Keratinocyte (primary cell): ENCODE measurements around the gene PDHA1. TPM values are rescaled to one million over a fixed set of nuclear protein-coding genes. Genes with fewer than 3 reads are reported as not detected.

Source experiments
- DNase-seq: peaks from one replicate; pipeline ENCODE4 v3.0.0-alpha.2; 2011; ENCODE audit warnings: low read depth, missing footprints, low spot score
- FAIRE-seq: peaks from 2 replicates; lab custom pipeline; 2011; peaks lifted over from hg19 to GRCh38; lab: Jason Lieb, UNC
- H2AFZ ChIP-seq: 2 replicates; pipeline ENCODE4 v1.6.0; 2012; ENCODE audit warnings: low read length, control low read depth, inconsistent platforms; ENCODE audit not compliant: control insufficient read depth
- H3K27ac ChIP-seq: 2 replicates; pipeline ENCODE4 v1.5.1; 2011; ENCODE audit warnings: low read length; ENCODE audit not compliant: control insufficient read depth, insufficient read depth
- H3K27me3 ChIP-seq: 3 replicates; pipeline ENCODE4 v1.6.0; 2011; ENCODE audit warnings: low read length; ENCODE audit not compliant: control insufficient read depth, insufficient read depth; ENCODE audit errors: extremely low read depth
- H3K36me3 ChIP-seq, 2 experiments: 2 replicates in 1 of 2; 3 replicates in 1 of 2; pipeline ENCODE4 v1.5.1; 2011; ENCODE audit warnings: low read length in 2 of 2, mild to moderate bottlenecking in 1 of 2; ENCODE audit not compliant: control insufficient read depth in 2 of 2, insufficient read depth in 2 of 2; ENCODE audit errors: extremely low read depth in 1 of 2
- H3K4me1 ChIP-seq: 3 replicates; pipeline ENCODE4 v1.5.1; 2011; ENCODE audit warnings: low read length; ENCODE audit not compliant: control insufficient read depth, insufficient read depth; ENCODE audit errors: extremely low read depth
- H3K4me2 ChIP-seq: 3 replicates; pipeline ENCODE4 v1.6.0; 2011; ENCODE audit warnings: low read depth, low read length; ENCODE audit not compliant: control insufficient read depth, insufficient read depth; ENCODE audit errors: extremely low read depth
- H3K4me3 ChIP-seq, 3 experiments: fragments of 200-600 bp in 1 of 3; sonication (generic) in 1 of 3; 2 replicates in 2 of 3; 3 replicates in 1 of 3; pipeline ENCODE4 v1.5.1; 2011 to 2016; ENCODE audit warnings: low read length in 3 of 3, mild to moderate bottlenecking in 3 of 3, control low read depth in 2 of 3, inconsistent platforms in 1 of 3, low read depth in 1 of 3, mixed read lengths in 1 of 3, mixed run types in 1 of 3, moderate library complexity in 1 of 3; ENCODE audit not compliant: control insufficient read depth in 2 of 3, insufficient read depth in 2 of 3; ENCODE audit errors: extremely low read depth in 1 of 3
- H3K79me2 ChIP-seq: 2 replicates; pipeline ENCODE4 v1.6.0; 2012; ENCODE audit warnings: low read length; ENCODE audit not compliant: control insufficient read depth, insufficient read depth
- H3K9ac ChIP-seq: 3 replicates; pipeline ENCODE4 v1.6.0; 2011; ENCODE audit warnings: low read length; ENCODE audit not compliant: control insufficient read depth, insufficient read depth; ENCODE audit errors: extremely low read depth
- H3K9me1 ChIP-seq: 3 replicates; pipeline ENCODE4 v1.6.0; 2011; ENCODE audit warnings: low read length; ENCODE audit not compliant: control insufficient read depth, insufficient read depth; ENCODE audit errors: extremely low read depth
- H3K9me3 ChIP-seq: 2 replicates; pipeline ENCODE4 v1.5.1; 2012; ENCODE audit warnings: low read depth, low read length; ENCODE audit not compliant: control insufficient read depth
- H4K20me1 ChIP-seq: 3 replicates; pipeline ENCODE4 v1.6.0; 2011; ENCODE audit warnings: low read length; ENCODE audit not compliant: control insufficient read depth, insufficient read depth; ENCODE audit errors: extremely low read depth
- CTCF ChIP-seq, 3 experiments: IDR thresholded peaks in 1 of 3; conservative IDR thresholded peaks in 1 of 3; optimal IDR thresholded peaks in 1 of 3; 2 replicates in 2 of 3; 3 replicates in 1 of 3; pipeline versions ENCODE3 to v1.5.1; 2011; ENCODE audit warnings: low read length in 3 of 3, mild to moderate bottlenecking in 3 of 3, moderate library complexity in 2 of 3, control low read depth in 1 of 3, inconsistent platforms in 1 of 3; ENCODE audit not compliant: insufficient read depth in 2 of 3; ENCODE audit errors: extremely low read depth in 1 of 3
- EZH2 ChIP-seq: IDR thresholded peaks from one replicate; pipeline ENCODE4 v1.6.1; 2012; ENCODE audit warnings: inconsistent platforms, mild to moderate bottlenecking, low read length, moderate library complexity
- dilution Hi-C: fragments of 300-500 bp; cut with MboI; formaldehyde crosslinking; loops from one replicate; pipeline ENCODE4 v1.7.0; 2020; ENCODE audit warnings: low sequenced_read_pairs; ENCODE audit not compliant: extremely low pct_ligation_motif_present
- polyA plus RNA-seq, 5 experiments: library from polyadenylated mRNA; depleted of rRNA in 3 of 5; stranded (reverse) in 3 of 5; stranded (forward) in 1 of 5; unstranded in 1 of 5; fragments of >200 nt; gene quantifications; 1 replicate in 1 of 5; 2 replicates in 3 of 5; 3 replicates in 1 of 5; pipeline versions ENCODE4 v1.2.1 to v1.2.3, GENCODE V29; 2011 to 2012; ENCODE audit warnings: missing spikeins in 2 of 5, low read depth in 1 of 5, low replicate concordance in 1 of 5

PDHA1 gene
- polyA plus RNA-seq, 1 donor (not counting 4 experiments of a cell fraction or from before 2014, with no cell fraction given) = 236 TPM

GRCh38 chrX:19360903-19361302 is 17.2 kb downstream of the PDHA1 start:
- Histone ChIP-seq H3K36me3 (peaks cover 6 to 7% of the 10 kb centered on the region in 2 experiments), H3K4me3 (no peak overlapping the region), H3K4me2 (no peak overlapping the region), H3K9me1 (no peaks in the 10 kb centered on the region), H3K27me3 (no peaks in the 10 kb centered on the region), H3K4me1 (no peaks in the 10 kb centered on the region), H3K27ac (no peak overlapping the region), H2AFZ (no peak overlapping the region), H3K79me2 (no peaks in the 10 kb centered on the region), H4K20me1 (no peaks in the 10 kb centered on the region), H3K9ac (no peak overlapping the region), H3K9me3 (no peaks in the 10 kb centered on the region)
- no peak for FAIRE-seq
- no peak for DNase-seq
- dilution Hi-C loops = no loop called here
- TF ChIP-seq EZH2 (no peak), CTCF (optimal IDR thresholded peaks at IDR 0.05 in 1 of 3, IDR thresholded peaks at IDR 0.05 in 1 of 3, conservative IDR thresholded peaks at IDR 0.05 in 1 of 3; ENCODE audit: extremely low read depth in 1 of 3, insufficient read depth in 2 of 3, low read length in 3 of 3) (no peak)

GRCh38 chrX:19361701-19362100 is 18.0 kb downstream of the PDHA1 start:
- Histone ChIP-seq H3K9me1 (no peaks in the 10 kb centered on the region), H3K27ac (no peak overlapping the region), H3K36me3 (peaks cover 6 to 7% of the 10 kb centered on the region in 2 experiments), H3K9ac (no peak overlapping the region), H3K4me1 (no peaks in the 10 kb centered on the region), H3K79me2 (no peaks in the 10 kb centered on the region), H3K4me2 (no peak overlapping the region), H4K20me1 (no peaks in the 10 kb centered on the region), H2AFZ (no peak overlapping the region), H3K9me3 (no peaks in the 10 kb centered on the region), H3K27me3 (no peaks in the 10 kb centered on the region), H3K4me3 (no peak overlapping the region)
- dilution Hi-C loops = no loop called here
- TF ChIP-seq EZH2 (no peak), CTCF (optimal IDR thresholded peaks at IDR 0.05 in 1 of 3, IDR thresholded peaks at IDR 0.05 in 1 of 3, conservative IDR thresholded peaks at IDR 0.05 in 1 of 3; ENCODE audit: extremely low read depth in 1 of 3, insufficient read depth in 2 of 3, low read length in 3 of 3) (no peak)
- FAIRE-seq (no peak), DNase-seq (no peak)
